Aorta (tissue), 5 donors: ENCODE results near the gene TM9SF4. TPM values are rescaled to one million over a fixed set of nuclear protein-coding genes. Genes with fewer than 3 reads are reported as not detected.
A peak's percentile ranks its signal among the peaks of the same experiment; 100 is the strongest.

Source experiments
- ATAC-seq: fragments of 200-7000 bp; cut with Tn5 transposase; one replicate; pipeline ENCODE4 v1.9.1; 2022; ENCODE audit warnings: moderate library complexity; ENCODE audit not compliant: low FRiP score
- DNase-seq, 2 donors: peaks; one replicate each; pipeline ENCODE4 v3.0.0-alpha.2; 2020
- H3K27ac ChIP-seq, 2 donors: one replicate each; pipeline ENCODE4 v1.5.1; 2013; ENCODE audit warnings: low read length in 2 of 2, mild to moderate bottlenecking in 2 of 2, moderate library complexity in 2 of 2, control low read depth in 1 of 2, inconsistent platforms in 1 of 2, low read depth in 1 of 2
- H3K27me3 ChIP-seq, 2 donors: one replicate each; pipeline ENCODE4 v1.6.1; 2013; ENCODE audit warnings: control low read depth in 1 of 2, low read length in 1 of 2, mild to moderate bottlenecking in 1 of 2, moderate library complexity in 1 of 2; ENCODE audit not compliant: insufficient read depth in 2 of 2, control insufficient read depth in 1 of 2
- H3K36me3 ChIP-seq, 2 donors: one replicate each; pipeline ENCODE4 v1.6.1; 2013; ENCODE audit warnings: control low read depth in 1 of 2, low read length in 1 of 2, mild to moderate bottlenecking in 1 of 2; ENCODE audit not compliant: insufficient read depth in 2 of 2, control insufficient read depth in 1 of 2
- H3K4me1 ChIP-seq, 2 donors: one replicate each; pipeline ENCODE4 v1.6.1; 2013; ENCODE audit warnings: low read length in 2 of 2, control low read depth in 1 of 2, mild to moderate bottlenecking in 1 of 2, moderate library complexity in 1 of 2; ENCODE audit not compliant: insufficient read depth in 2 of 2, control insufficient read depth in 1 of 2
- H3K4me3 ChIP-seq, 2 donors: one replicate each; pipeline ENCODE4 v1.5.1; 2013; ENCODE audit warnings: low read length in 2 of 2, control low read depth in 1 of 2, mild to moderate bottlenecking in 1 of 2
- H3K9me3 ChIP-seq: one replicate; pipeline ENCODE4 v1.6.1; 2013; ENCODE audit warnings: mild to moderate bottlenecking, low read length; ENCODE audit not compliant: control insufficient read depth
- WGBS, 2 donors: extraction: QIAGEN DNeasy Blood & Tissue Kit; methylation state at CpG; one replicate each; pipeline ENCODE4 v1.1.7; 2013; 5-methylcytosine and 5-hydroxymethylcytosine counted together
- intact Hi-C, 2 donors: fragments of 100-400 bp; cut with DNase I; formaldehyde crosslinking; loops; one replicate each; pipeline versions ENCODE4 v1.14.2 to v1.15.0; 2022
- polyA plus RNA-seq, 2 donors: library from polyadenylated mRNA; stranded (reverse); fragments of 200-250 nt; gene quantifications; one replicate each; pipeline ENCODE4 v1.2.3, GENCODE V29; 2013
- total RNA-seq, 2 donors: library from RNA; stranded (reverse); fragmentation: NEBNext Ultra II Directional; extraction: Animal tissue kit (Norgen Biotek cat#: 25700); gene quantifications; one replicate each; pipeline ENCODE4 v1.2.1, GENCODE V29; 2021
- donor health status: healthy with polysubstance abuse.
- donor health status: Bipolar disorder and iron deficiency.
- donor health status: DM: no; HTN: no; CAD: no.
- donor health status: DM: no; HTN: no; CAD: no.
- donor health status: DM: yes; HTN: yes; CAD: no.

TM9SF4 gene
- total and polyA plus RNA-seq, 4 donors: 8.1 to 49.0 (median 27.8) TPM

DNA sequence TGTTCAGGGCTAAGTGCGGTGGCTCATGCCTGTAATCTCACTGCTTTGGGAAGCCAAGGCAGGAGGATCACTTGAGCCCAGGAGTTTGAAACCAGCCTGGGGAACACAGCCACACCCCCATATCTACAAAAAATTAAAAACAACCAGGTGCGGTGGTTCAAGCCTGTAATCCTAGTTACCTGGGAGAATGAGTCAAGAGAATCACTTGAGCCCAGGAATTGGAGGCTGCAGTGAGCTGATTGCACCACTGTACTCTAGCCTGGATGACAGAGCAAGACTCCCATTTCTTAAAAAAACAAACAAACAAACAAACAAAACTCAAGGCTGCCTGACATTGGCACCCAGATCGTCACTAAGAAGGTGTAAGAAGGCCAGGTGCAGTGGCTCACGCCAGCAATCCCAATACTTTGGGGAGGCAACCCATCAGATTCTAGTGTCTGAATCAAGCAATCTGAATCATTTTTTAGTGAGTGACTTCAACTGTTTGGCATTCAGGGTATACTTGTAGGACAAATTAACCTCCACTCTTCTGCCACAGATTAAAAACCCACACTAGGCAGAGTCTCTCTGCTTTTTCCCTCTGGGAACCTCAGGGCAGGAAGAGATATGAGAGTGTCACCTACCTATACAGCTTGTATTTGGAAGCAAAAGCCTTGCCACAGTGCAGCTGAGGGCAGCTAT, 91.9 kb downstream of the TM9SF4 start:
- Histone ChIP-seq H3K27ac (no peak overlapping the region), H3K27me3 (no peaks in the 10 kb centered on the region), H3K4me3 (no peak overlapping the region), H3K36me3 (peaks cover 1 to 2% of the 10 kb centered on the region in 2 donors), H3K9me3 (no peaks in the 10 kb centered on the region), H3K4me1 (no peaks in the 10 kb centered on the region)
- 80 to 84% methylated on average over 4 of the region's 4 CpGs for WGBS, 2 donors
- ATAC-seq (no peak), DNase-seq (no peak)
- intact Hi-C loops: loop anchor here in 1 of 2 donors (10.0 kb wide), 2 partner anchors 153 to 283 kb away; partner anchors contain the start of gene ASXL1

DNA sequence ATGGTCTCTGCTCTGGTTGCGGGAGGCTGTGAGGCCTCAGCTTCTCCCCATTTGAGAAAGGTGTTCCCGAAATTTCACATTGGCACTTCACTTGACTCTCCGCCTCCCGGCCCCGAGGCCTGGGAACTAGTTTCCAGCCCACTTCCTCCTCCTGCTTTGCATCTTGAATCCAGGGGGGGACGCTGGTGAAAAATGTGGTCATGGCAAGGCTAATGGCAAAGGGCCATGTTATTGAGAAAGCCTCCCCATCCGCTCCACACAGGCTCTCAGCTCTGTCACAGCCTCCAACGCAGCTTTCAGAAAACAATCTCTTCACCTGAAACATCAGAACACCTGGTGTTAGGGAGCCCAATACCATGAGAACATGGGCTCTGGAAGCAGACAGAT, 92.5 kb downstream of the TM9SF4 start:
- 60 to 73% methylated on average over 8 of the region's 8 CpGs for WGBS, 2 donors
- H3K4me1 ChIP-seq: peaks cover 0 to 3% of the 10 kb centered on the region in 2 donors
- H3K4me3 ChIP-seq: no peak overlapping the region
- H3K27me3 ChIP-seq: no peaks in the 10 kb centered on the region
- no peak for DNase-seq
- H3K9me3 ChIP-seq: no peaks in the 10 kb centered on the region
- intact Hi-C loops: loop anchor here in 1 of 2 donors (10.0 kb wide), 2 partner anchors 153 to 283 kb away; partner anchors contain the start of gene ASXL1
- peaks cover 1 to 2% of the 10 kb centered on the region in 2 donors for H3K36me3 ChIP-seq
- no peak overlapping the region for H3K27ac ChIP-seq
- ATAC-seq: no peak

DNA sequence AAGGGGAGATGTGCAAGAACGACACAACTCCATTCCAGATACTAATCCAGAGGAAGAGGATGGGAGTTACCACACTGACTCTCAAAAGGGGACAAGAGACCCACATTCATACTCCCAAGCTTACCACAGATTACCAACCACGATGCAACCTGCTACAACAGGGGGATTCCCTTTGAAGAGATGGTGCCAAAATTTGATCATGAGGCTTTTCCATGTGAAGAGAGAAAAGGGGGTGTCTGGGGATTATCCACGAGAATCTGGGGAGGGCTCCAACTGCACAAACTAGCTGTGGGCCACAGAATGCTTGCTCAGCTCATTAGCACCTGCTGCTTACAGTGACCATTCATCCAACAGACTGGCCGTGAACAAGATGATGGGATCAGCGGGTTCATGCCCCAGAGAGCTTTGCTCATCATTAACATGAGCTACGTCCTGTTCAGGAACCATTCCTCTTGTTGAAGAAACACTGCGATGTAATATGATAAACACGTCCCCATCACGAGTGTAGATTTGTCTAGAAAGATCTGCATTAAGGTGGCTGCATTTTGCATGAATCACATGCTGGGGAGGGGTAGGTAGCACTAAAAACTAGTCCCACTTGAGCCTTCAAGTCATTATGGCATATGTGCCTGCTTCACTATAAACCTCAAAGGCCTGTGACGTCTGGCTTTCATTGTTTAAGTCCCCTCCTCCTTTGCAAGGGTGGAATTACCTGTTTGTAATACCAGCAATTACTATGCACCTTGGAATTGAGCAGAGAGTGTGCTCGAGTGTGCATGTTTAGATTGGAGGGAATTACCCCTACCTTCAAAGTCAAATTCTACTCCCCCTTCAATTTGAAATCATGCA, 94.1 kb downstream of the TM9SF4 start:
- no peak for DNase-seq
- peaks cover 0 to 3% of the 10 kb centered on the region in 2 donors for H3K4me1 ChIP-seq
- no peak overlapping the region for H3K27ac ChIP-seq
- ATAC-seq: no peak
- H3K4me3 ChIP-seq: no peak overlapping the region
- peaks cover 1 to 2% of the 10 kb centered on the region in 2 donors for H3K36me3 ChIP-seq
- H3K27me3 ChIP-seq: no peaks in the 10 kb centered on the region
- intact Hi-C loops: loop anchor here in 1 of 2 donors (10.0 kb wide), 2 partner anchors 151 to 281 kb away; partner anchors contain the start of gene ASXL1
- WGBS, 2 donors: 59 to 65% methylated on average over 11 of the region's 11 CpGs
- H3K9me3 ChIP-seq: no peaks in the 10 kb centered on the region

DNA sequence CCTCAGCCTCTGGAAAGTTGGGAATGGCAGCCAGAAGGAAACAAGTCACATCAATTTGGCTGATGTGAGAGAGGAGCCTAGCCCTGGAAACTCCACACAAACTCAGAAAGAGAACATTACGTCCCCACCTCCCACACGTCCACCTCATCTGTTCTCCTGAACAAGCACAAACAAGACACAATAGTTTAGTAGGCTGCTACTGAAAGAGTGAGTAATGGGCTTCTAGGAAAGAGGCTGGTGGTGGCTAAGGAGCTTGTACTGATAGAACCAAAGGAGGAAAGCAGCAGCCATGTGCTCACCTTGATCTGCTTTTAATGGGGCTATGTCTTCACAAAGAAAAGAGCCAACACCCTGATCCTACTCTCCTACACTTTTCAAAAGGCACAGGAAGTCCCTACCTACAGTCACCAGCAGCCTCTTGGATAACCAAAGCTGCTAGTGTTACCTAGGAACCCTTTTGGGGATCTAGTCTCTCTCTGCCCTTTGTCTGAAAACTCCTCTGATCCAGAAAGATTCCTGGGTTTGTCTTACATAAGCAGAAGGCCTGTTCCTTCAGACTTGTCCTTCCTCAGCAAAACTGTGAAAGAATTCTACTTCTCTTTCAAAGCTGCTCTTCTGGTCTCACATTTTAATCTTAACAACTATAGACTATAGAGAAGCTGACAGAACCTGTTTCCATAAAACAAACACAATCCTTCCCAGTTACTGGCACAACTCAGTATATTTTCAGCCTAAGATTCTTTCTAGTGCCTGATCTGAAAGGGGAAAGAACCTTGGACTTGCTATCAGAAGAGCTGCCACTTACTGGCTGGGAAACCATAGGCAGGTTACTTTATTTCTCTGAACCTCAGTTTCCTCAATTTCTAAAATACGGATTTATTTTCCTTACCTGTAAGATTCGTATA, 94.9 kb downstream of the TM9SF4 start:
- no peak overlapping the region for H3K27ac ChIP-seq
- 50 to 56% methylated on average over 4 of the region's 4 CpGs for WGBS, 2 donors
- DNase-seq (no peak), ATAC-seq (no peak)
- no peaks in the 10 kb centered on the region for H3K9me3 ChIP-seq
- H3K36me3 ChIP-seq: peaks cover 0 to 1% of the 10 kb centered on the region in 2 donors
- no peak overlapping the region for H3K4me3 ChIP-seq
- H3K27me3 ChIP-seq: no peaks in the 10 kb centered on the region
- peaks cover 0 to 3% of the 10 kb centered on the region in 2 donors for H3K4me1 ChIP-seq
- intact Hi-C loops: loop anchor here in 1 of 2 donors (10.0 kb wide), 2 partner anchors 150 to 280 kb away; partner anchors contain the start of gene ASXL1

DNA sequence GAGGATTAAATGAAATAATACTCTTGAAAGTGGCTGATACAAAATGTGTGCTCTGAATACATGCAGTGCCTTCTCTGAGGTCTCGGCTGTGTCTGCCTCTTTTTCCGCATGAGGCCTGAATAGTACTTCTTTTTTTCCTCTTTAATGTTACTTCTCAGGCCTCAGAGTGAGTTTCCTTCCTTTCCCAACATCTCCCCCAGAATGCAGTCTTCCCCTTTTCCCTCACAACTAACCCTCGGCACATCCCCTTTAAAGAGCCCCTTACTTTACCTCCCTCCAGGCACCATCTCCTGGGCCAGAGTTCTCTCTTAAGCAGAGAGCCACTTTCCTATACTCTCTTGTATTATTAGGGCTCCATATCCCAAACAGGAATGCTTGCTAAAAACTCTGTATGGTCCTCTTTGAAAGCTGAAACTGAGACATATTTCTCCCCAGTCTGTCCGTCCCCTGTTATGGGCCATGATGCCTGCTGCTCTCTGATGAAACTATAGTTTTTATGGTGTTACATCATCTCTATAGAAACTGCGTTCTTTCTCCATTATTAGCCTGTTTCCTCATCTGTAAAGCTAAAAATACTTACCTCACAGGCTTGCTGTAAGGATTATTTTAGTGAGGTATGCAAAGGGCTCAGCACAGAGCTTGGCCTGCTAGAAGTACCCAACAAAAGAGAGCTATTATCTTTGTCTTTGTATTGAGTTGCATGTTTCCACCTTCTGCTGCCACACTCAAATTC, 95.8 kb downstream of the TM9SF4 start:
- H3K4me1 ChIP-seq: peaks cover 0 to 3% of the 10 kb centered on the region in 2 donors
- H3K36me3 ChIP-seq: peaks cover 0 to 1% of the 10 kb centered on the region in 2 donors
- no peak overlapping the region for H3K27ac ChIP-seq
- no peak overlapping the region for H3K4me3 ChIP-seq
- H3K27me3 ChIP-seq: no peaks in the 10 kb centered on the region
- intact Hi-C loops: loop anchor here in 1 of 2 donors (10.0 kb wide), 2 partner anchors 150 to 280 kb away; partner anchors contain the start of gene ASXL1
- H3K9me3 ChIP-seq: no peaks in the 10 kb centered on the region
- ATAC-seq: no peak
- WGBS, 2 donors: 44 to 55% methylated on average over 5 of the region's 5 CpGs
- no peak for DNase-seq

DNA sequence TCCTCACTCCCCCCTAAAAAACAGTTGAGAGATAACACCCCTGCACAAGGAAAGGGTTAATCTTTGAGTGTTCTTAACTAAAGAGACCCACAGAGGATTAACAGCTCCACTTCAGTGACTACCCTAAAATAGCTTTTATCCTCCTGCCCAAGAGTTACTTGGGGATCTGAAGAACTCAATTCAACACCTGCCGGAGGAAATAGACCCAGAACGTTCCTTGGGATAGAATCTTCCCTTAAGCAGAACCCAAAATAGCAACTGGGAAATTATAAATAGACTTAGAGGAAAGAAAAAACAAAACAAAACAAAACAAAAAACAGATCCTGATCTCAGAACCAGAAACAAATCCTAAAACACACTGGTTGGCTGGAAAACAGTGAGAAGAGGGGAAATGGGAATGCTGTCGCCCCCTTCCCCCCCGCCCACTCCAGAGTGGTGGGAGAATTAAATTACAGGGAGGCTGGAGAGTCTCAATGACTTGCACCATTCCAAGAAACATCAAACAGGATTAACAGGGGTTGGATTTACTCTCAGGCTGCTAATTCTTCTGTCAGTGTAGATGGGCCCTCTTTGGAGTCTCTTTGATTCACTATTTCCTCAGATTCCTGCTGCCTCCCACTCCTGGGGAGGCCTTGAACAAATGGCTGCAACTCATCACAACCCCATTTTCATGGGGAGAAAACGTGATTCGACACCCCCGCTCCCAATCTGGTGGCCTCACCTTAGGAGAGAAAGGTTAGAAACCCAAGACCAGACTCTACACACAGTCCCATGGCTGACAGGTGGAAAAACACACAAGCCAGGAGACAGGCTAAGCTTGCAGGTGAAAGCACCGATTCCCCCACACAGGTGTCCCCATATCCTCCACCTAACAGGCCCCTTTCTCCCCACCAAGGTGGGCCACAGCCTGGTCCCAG, 96.6 kb downstream of the TM9SF4 start:
- ATAC-seq: no peak
- DNase-seq: no peak
- WGBS, 2 donors: 33 to 36% methylated on average over 8 of the region's 8 CpGs
- intact Hi-C loops: loop anchor here in 1 of 2 donors (10.0 kb wide), 2 partner anchors 149 to 279 kb away; partner anchors contain the start of gene ASXL1
- H3K36me3 ChIP-seq: peaks cover 0 to 3% of the 10 kb centered on the region in 2 donors
- no peaks in the 10 kb centered on the region for H3K9me3 ChIP-seq
- H3K4me3 ChIP-seq: peak overlapping the region in 1 of 2 donors; percentile 95
- H3K4me1 ChIP-seq: peaks cover 0 to 3% of the 10 kb centered on the region in 2 donors
- H3K27ac ChIP-seq: peak overlapping the region in 1 of 2 donors; percentile 26
- no peaks in the 10 kb centered on the region for H3K27me3 ChIP-seq
